HuH-7 (cell line): ENCODE data around the gene PLCB1.
"Not testable (repeated sequence)": the region's sequence is repeated elsewhere in the genome, so short reads cannot be mapped to it uniquely, and the experiment has no call there.

Source experiments
- DNase-seq: peaks from one replicate; pipeline ENCODE4 v3.0.0; 2011; ENCODE audit warnings: low spot score

PLCB1 gene

DNA sequence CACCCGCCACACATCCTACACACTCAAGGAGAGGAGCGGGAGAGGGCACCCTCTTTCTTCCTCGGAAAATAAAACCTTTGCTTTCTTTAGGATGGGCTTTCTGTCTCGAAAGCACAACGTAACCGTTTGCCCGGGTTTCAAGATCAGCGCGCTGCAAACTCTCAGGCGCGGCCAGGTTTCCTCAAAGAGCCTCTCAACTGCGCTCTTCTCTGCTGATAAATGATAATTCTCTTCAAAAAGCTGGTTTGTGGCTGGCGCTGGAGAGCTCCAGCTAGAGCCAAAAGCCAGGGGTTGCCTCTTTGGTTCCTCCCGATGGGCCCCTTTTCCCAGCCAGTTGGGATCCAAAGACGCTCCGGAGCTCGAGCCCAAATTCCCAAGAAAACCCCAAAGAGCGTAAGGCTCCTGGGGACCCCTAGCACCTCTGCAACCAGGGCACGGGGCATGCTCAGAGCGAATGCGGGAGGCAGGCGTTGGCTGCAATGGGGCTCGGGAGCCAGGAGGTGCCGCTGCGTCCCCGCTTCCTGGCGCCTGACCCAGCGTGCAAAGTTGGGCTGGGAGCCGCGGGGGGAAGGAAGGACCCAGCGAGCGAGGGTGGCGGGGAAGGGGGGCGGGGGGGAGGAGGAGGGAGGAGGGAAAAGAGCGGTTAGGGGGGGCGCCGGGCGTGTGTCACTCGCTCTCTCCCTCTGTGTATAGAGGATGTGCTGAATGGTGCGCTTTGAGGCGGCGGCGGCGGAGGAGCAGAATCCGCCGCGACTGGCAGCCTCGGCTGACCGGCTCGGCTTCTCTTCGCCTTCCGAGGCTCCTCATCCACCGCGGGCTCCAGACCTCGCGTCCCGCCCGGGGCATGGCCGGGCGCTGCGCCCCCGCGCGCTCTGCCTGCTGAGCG lies at the start of gene PLCB1:
PLCB1 (plus strand) TSS at position 669 of the 886 bp plus-strand sequence. CDS start 386 bp downstream, outside the sequence.
- DNase-seq = peak; percentile 98

DNA sequence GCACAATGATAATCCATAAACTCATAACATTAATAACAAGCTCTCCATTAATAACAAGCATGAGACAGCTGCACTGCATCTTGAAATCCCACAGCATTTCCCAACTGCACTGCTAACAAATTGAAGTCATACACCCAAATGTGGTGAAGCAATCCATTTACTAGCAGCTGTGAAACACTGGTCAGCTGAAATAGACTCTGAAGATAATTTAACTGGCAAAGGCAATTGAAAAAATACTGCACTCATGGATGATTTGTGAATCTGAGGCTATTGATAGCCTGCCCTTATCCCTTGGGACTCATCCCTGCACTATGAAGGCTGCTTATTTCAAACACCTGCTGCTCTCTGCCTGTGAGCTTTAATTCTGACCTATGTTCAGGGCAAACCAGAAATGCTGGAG lies 49.1 kb upstream of the PLCB1 start:
- DNase-seq = peak; percentile 10

DNA sequence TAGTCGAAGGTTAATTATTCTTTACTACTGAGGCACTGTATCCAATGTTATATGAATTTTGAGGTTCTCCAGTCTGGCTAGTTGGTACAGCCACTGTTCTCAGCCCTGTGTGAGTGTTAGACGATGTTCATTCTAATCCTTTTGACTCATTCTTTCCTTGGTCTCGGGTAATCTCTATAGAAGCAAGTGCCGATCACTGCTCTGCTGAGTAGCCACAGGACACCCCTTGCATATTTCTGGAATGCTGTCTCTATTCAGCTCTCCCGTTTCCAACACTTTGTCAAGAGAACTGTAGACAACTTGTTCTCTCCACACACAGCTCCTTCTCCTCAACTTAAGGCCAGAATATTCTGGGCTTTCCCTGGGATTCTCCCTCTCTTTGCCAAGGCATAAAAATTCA lies 42.4 kb upstream of the PLCB1 start:
- no peak for DNase-seq

DNA sequence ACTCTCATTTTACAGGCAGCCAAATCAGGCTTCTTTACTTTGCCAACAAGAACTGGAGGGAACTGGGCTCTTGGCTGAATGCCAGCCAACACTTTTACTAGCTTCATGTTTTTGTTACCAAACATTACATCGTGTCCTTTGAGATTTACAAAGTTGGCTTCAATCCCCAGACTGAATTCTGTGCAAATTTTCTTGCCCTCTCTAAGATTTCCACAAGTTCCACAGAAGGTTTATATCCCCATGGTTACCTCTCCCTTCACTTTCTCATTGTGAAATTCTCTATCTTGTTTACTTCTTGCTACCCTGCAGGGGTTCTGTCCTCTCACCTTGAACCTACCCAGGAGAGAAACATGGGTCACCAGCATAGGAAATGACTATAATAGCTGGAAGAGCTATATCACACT lies 37.6 kb upstream of the PLCB1 start:
- peak; percentile 18 for DNase-seq

DNA sequence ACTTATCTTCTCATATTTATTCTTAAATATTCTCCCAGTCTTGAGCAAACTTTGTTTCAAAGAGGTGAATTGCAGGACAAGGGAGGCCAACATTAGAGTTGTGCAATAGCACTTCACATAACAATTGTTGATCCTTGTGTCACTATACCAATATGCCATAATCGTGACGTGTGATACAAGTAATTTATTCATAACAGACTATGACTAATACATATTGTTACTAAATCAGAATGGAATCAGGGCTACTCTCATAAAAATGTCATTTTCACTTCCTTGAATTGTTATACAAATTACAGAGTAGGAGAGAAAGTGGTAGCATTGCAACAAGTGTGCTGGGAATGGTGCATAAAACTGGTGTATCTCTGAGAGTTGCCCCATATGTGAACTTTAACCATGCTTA lies 37.2 kb upstream of the PLCB1 start:
- DNase-seq = no peak

DNA sequence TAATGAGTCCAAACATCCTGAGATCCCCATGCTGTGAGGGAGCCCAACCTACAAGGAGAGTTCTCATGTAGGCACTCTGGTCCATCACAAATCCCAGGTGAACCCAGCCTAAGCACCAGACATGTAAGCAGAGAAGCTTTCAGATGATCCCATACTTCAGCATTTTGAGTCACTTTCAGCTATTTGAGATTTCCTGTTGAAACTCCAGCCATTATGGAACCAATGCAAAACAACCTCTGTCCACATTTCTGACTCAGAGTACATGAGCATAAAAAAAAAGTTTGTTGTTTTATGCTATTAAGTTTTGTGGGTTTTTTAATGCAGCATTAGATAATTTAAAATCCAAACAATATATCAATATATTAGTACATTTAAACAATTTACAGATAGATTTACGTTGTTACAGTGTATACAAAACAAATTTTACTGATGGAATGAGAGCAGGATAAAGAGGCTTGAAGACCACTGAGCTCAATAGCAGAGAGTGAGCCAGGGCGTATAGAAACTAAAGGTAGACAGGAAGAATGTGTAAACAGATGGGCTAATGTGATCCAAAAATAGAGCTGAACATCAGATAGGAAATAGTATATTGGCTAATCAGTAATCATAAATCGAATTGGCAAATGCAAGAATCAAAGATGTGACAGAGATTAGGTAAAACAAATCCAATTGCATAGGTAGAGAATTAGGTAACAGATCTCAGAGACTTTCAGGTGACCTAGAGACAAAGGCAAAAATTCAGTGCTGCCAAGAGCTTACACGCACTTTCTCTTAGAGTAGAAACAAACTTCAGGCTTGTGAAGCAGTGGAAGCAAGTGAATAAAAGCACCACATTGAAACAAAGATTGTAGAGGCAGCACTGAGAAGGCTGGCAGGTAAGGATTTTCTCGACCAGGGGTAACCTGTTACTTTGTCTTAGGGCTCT lies 36.2 kb upstream of the PLCB1 start:
- DNase-seq = no peak

DNA sequence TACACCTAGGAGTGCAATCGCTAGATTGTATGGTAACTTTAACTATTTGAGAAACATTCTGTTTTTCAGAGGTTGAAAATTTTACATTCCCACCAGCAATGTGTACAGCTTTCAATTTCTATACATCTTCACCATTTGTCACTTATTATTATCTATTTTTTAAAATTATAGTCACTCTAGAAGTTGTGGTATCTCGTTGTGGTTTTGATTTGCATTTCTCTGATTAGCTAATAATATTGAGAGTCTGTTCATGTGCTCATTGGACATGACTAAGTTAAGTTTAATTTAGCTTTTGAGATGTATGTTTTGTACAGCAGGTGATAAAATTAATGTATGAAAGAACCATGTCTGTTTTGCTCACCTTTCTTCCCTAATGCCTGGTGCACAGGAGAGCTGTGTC lies 34.8 kb upstream of the PLCB1 start:
- no peak for DNase-seq

DNA sequence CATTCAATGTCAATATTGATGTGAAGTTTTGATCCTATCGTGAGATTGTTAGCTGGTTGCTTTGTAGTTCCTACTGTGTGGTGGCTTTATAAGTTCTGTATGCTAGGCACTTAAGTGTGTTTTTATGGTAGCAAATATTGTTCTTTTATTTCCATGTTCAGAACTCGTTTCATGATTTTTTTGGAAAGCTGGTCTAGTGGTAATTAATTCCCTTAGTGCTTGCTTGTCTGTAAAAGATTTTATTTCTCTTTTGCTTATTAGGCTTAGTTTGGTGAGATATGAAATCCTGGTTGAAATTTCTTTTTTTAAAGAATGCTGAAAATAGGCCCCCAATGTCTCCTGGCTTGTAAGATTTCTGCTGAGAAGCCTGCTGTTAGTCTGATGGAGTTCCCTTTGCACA lies 27.8 kb upstream of the PLCB1 start:
- no peak for DNase-seq

DNA sequence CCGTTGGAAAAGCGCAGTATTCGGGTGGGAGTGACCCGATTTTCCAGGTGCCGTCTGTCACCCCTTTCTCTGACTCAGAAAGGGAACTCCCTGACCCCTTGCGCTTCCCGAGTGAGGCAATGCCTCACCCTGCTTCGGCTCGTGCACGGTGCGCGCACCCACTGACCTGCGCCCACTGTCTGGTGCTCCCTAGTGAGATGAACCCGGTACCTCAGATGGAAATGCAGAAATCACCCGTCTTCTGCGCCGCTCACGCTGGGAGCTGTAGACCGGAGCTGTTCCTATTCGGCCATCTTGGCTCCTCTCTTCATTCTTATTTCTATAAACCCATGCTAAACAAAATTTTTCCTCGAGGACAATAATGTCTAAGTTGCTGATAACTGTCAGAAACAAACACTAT lies 17.5 kb upstream of the PLCB1 start:
- DNase-seq = not testable (repeated sequence)

DNA sequence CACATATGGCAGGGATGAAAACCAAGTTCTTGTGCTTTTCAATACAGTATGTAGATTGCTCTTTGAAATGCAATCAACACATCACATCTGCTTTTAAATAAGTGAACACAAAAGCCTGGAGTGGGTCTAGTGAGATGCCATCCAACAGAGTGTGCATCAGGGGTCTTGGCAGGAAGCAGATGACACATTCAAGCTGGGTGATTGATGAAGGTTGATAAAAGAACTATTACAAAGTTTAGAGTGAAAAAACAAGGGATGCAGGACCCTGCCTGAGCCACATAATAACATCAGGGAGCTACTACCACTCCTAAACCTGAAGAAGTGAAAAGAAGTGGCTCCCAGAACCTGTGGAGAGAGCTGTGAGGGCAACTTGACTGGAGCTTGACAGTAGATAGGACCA lies 16.6 kb upstream of the PLCB1 start:
- DNase-seq = no peak

DNA sequence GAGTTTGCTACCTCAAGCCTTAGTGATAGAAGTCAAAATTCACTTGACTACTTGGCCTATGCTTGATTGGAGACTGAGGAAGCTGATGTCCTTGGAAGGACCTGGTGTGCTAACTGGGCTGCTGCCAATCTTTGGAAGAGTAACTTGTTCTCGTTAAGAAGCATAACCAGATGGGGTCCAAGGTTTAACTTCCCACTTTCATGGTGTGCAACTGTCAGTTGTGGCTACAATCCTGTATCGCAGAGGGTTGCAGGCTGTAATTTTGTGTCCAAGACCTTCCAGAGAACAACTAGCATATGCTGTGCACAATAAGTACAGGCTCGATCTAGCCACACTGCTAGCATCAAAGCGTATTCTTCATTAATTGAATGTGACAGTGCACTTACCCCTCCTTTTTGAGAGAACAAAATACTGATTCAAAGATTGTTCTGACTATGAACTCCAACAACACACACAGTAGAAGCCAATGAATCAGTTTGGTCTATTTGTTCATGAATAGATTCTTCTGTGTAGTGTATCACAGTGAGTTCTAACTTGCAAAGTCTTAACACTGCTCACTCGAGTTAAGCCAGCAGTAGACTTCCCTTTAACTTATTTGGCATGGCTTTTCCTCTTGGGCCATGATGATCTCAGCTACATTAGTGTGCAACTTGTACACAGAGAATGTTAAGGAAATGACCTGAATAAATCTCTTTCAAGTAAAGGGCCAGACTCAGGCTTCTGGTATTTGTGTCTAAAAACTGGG lies 15.8 kb upstream of the PLCB1 start:
- no peak for DNase-seq

DNA sequence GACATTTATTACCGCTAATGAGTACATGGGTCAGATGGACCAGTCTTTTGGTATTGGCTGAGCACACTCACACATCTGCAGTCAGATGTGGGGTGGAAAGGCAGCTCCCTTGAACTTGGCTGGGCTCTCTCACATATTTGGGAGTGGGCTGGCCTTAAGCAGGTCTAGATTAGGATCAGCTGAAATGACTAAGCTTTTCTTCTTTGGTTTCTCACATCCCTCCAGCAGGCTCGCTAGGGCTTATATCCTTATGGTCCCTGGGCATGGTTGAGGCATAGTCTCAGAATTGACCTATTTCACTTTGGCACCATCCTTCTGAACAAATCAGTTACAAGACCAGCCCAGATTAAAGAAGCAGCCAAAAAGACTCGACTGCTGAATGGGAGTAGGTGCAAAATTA lies 14.4 kb upstream of the PLCB1 start:
- no peak for DNase-seq

DNA sequence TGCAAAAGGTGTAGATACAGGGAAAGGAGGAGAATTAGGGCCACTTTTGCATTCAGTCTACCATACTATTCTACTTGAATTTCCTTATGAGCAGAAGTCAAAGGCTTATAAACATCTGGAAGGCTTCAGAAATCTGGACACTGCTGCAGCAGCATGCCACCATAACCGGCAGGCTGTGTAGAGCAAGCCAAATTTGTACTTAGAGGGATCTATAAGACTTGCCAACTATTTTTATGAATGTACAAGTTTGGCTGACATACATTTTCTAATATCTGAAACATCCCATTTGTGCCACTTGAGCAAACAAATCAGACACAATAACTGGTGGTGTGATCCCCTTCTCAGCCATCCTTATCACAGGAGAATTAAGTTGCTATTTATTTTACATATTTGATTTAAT lies 14.0 kb upstream of the PLCB1 start:
- no peak for DNase-seq

DNA sequence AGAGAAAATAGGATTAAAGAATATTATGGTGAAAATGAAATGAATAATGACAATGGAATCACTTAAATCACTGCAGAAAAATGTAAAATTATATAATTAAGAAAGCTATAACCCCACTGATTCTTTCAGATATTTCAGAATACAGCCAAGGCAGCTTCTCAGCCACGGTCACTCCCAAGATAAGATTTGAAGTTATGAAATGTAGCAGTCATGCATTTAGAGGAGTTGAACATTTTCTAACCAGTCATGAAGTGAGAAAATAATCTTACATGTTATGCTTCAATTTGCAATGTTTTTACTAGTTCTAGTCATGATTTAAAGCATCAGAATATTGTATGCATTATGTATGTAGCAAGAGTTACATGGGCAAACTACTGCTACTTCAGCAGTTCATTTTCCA lies 13.3 kb upstream of the PLCB1 start:
- no peak for DNase-seq

DNA sequence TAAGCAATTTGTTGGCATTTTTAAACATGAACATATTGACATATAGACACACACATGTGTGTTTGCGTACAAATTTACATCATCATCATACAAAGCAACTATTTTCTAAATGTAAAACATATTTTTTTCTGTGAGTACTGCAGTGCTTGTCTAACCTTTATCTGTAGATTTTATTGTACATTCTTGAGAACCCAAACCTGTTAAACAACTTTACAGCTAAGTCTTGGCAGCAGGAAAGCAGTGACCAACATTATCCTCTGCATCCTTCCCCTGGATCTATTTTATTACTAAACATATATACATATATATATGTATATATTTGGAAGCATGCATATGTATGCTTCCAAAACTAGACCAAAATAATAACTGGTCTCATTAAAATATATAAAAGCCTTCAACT lies 10.4 kb upstream of the PLCB1 start:
- no peak for DNase-seq

DNA sequence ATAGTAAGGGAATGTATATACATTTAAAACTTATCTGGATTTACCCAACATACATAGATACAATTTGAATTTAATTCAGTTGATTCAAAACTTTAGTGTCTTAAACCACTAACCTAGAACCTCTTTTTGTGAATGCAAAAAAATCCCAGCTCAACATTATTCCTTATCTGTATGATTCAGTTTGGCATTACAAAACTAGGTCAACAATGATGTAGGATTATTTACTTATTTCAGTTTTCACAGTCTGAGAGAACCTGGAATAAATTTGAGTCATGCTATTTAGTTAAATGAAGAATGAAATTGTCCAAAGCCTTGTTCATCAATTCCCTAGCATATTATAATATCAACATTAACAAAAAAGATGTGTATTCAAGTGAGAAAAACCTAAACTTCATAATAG lies 7.4 kb upstream of the PLCB1 start:
- no peak for DNase-seq

DNA sequence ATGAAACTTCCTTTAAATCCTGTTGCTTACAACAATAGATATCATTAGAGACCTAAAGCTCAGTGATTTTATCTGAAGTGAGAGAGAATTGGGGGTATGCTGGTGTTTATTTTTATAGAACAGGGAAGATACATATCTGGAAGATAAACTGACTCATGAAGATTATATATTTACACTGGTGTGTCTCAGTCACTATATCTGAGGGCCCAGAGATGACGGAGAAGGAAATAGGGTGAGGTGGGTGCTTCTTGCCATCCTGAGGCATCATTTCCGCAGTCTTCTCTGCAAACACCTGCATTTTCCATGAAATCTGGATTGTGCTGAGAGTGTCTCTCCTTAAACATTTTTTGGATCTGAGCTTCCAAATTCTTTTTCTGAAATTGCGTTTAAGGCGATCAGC lies 5.9 kb upstream of the PLCB1 start:
- no peak for DNase-seq

DNA sequence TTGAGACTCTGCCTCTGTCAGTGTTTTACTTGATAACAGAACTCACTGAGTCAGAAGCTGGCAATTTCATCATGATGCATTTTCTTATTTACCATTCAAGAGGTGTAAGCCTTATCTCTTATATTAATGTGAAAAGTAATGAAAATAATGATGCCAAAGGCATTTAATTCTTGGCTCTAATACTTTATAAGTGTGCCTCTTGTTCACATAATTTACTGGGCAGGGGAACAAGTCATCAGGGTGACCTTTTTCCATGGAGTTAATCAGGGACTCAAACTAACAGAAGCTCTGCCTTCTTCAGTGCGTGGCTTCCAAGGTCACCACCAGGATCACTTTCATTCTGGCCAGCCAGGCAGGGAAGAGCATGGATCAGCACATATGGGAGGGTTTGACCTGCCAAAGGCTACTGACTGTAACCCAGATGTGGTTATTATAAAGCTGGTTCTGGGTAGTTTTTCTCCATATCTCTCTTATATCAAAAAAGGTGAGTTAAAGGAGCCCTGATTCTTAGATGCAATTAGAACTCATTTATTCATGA lies 5.2 kb upstream of the PLCB1 start:
- DNase-seq = no peak

DNA sequence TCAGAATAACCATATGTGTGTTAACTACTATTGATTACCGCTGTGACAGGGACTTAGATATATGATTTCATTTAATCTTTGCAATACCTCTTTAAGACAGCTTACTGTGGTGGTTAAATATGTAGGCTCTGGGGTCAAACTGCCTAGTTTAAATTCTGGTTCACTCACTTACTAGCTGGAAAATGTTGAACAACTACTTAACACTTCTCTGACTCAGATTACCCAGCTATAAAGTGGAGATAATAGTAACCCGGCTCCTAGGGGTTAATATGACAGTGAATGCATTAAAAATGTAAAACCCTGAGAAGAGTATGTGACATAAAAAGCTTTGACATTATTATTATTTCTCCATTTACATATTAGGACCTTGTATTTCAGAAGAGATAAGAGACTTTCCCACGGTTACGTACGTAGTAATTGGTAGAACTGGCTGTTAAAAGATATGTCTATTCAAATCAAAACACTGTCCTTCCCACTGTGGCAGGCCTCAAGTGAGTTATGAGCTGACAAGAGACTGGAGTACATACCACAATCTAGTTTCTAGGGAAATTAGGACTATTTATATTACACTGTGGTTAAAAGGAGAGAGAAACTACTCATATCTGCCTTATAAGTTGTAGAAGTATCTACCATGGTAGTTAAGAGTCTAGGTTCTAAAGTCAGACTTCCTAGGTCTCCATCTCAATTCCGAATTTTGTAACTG lies 4.4 kb upstream of the PLCB1 start:
- DNase-seq = no peak

DNA sequence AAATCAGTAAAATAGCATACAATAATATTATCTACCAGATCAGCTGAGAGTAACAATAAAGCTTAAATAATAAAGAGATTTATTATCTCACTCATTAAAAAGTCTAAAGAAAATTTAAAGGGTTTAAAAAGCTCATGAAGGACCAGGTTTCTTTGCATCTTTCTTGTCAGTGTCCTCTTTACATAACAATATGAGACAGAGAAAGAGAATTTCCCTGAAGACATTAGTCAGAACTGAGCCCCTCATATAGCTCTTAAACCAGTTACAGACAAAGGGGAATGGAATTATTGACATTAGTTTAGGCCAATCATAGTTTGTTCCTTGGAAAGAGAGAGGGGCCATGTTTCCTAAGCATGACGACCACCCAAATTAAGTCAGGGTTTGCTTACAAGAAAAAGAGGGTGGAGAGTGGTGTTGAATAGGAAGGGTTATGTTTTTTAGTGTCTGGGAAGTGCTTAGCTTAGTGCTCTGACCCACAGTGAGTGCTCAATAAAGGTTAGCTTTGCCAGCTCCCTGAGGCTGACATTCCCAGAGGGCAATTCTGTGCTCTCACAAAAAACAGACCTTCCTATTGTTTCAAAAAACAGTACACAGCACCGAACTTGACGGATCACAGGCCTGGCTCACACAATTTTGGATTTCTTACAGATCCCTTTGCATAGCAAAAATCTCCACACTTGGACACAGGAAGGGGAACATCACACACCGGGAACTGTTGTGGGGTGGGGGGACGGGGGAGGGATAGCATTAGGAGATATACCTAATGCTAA lies 3.6 kb upstream of the PLCB1 start:
- no peak for DNase-seq
